Sigmoid colon (tissue), 4 donors: Measurements from ENCODE around the gene KCNIP3.
"Not testable (repeated sequence)": the region's sequence is repeated elsewhere in the genome, so short reads cannot be mapped to it uniquely, and the experiment has no call there.

Experiments used
- EP300 ChIP-seq, 4 donors: sonication (generic); formaldehyde crosslinking; IDR thresholded peaks; one replicate each; pipeline ENCODE4 v1.6.1; 2017; ENCODE audit warnings: antibody characterized with exemption in 4 of 4
- POLR2A ChIP-seq, 2 donors: fragments of 450-650 bp; IDR thresholded peaks; one replicate each; pipeline ENCODE4 v1.6.1; 2016; ENCODE audit warnings: antibody characterized with exemption in 2 of 2, mild to moderate bottlenecking in 2 of 2, moderate library complexity in 2 of 2
- POLR2AphosphoS5 ChIP-seq, 4 donors: sonication (generic); formaldehyde crosslinking; IDR thresholded peaks; one replicate each; pipeline ENCODE4 v1.6.1; 2017; ENCODE audit warnings: antibody characterized with exemption in 4 of 4

- not testable (repeated sequence) for TF ChIP-seq POLR2A, POLR2AphosphoS5, EP300 (IDR thresholded peaks at IDR 0.05)
These were observed 130.2 kb downstream of the KCNIP3 start for GRCh38 chr2:95427196-95427867.
